K562 (cell line): ENCODE measurements around the gene RNF207.

Experiments used
- BHLHE40 ChIP-seq: IDR thresholded peaks from 2 replicates; pipeline ENCODE4 v1.6.1; 2011; ENCODE audit warnings: low read length, improper control_type of control experiment
- CREB1 ChIP-seq, 2 experiments: sonication (generic) in 1 of 2; formaldehyde crosslinking in 1 of 2; IDR thresholded peaks; 2 replicates each; pipeline versions ENCODE4 v1.6.1 to v1.8.0; 2012 to 2022; ENCODE audit warnings: inconsistent platforms in 1 of 2, mild to moderate bottlenecking in 1 of 2, missing genetic modification reagents in 1 of 2, moderate library complexity in 1 of 2
- CTCF ChIP-seq, 3 experiments: IDR thresholded peaks in 2 of 3; conservative IDR thresholded peaks in 1 of 3; 2 replicates each; pipeline ENCODE4 v1.5.1; 2011 to 2012; ENCODE audit warnings: low read length in 3 of 3, mild to moderate bottlenecking in 3 of 3, control low read depth in 2 of 3, improper control_type of control experiment in 1 of 3, inconsistent platforms in 1 of 3, low read depth in 1 of 3, mixed read lengths in 1 of 3, moderate library complexity in 1 of 3; ENCODE audit not compliant: insufficient read depth in 2 of 3
- FOXP1 ChIP-seq: sonication (generic); formaldehyde crosslinking; IDR thresholded peaks from 2 replicates; pipeline ENCODE4 v1.8.0; 2022; ENCODE audit warnings: mild to moderate bottlenecking, missing genetic modification reagents
- NR3C1 ChIP-seq: sonication (generic); formaldehyde crosslinking; IDR thresholded peaks from 2 replicates; pipeline ENCODE4 v1.8.1; 2022; ENCODE audit warnings: missing genetic modification reagents
- POLR2A ChIP-seq: fragments of 450-650 bp; conservative IDR thresholded peaks from 2 replicates; pipeline ENCODE4 v1.6.1; 2016
- RAD21 ChIP-seq, 2 experiments: fragments of 250-450 bp in 1 of 2; fragments of 450-650 bp in 1 of 2; sonication (Bioruptor Pico) in 1 of 2; formaldehyde crosslinking in 1 of 2; IDR thresholded peaks in 1 of 2; conservative IDR thresholded peaks in 1 of 2; 2 replicates each; pipeline versions ENCODE4 v1.4.0 to v1.8.0; 2020 to 2022; ENCODE audit warnings: mild to moderate bottlenecking in 2 of 2, moderate library complexity in 1 of 2
- REST ChIP-seq, 2 experiments: fragments of 450-650 bp; formaldehyde crosslinking in 1 of 2; IDR thresholded peaks; 2 replicates each; pipeline versions ENCODE4 v1.4.0 to v1.6.1; 2014 to 2020; ENCODE audit warnings: mild to moderate bottlenecking in 2 of 2, borderline replicate concordance in 1 of 2, low read depth in 1 of 2
- ZFPM2 ChIP-seq: fragments of 250-450 bp; sonication (Bioruptor Pico); IDR thresholded peaks from 2 replicates; pipeline ENCODE4 v1.5.1; 2022; ENCODE audit warnings: mild to moderate bottlenecking
- ZNF12 ChIP-seq: sonication (generic); formaldehyde crosslinking; IDR thresholded peaks from 2 replicates; pipeline ENCODE4 v1.4.0; 2020; ENCODE audit warnings: mild to moderate bottlenecking, missing genetic modification reagents
- ZNF175 ChIP-seq: fragments of 200-800 bp; sonication (Bioruptor generic); IDR thresholded peaks from 2 replicates; pipeline ENCODE4 v1.6.1; 2016; ENCODE audit warnings: low read depth, mild to moderate bottlenecking, missing genetic modification characterization, missing compliant biosample characterization

DNA sequence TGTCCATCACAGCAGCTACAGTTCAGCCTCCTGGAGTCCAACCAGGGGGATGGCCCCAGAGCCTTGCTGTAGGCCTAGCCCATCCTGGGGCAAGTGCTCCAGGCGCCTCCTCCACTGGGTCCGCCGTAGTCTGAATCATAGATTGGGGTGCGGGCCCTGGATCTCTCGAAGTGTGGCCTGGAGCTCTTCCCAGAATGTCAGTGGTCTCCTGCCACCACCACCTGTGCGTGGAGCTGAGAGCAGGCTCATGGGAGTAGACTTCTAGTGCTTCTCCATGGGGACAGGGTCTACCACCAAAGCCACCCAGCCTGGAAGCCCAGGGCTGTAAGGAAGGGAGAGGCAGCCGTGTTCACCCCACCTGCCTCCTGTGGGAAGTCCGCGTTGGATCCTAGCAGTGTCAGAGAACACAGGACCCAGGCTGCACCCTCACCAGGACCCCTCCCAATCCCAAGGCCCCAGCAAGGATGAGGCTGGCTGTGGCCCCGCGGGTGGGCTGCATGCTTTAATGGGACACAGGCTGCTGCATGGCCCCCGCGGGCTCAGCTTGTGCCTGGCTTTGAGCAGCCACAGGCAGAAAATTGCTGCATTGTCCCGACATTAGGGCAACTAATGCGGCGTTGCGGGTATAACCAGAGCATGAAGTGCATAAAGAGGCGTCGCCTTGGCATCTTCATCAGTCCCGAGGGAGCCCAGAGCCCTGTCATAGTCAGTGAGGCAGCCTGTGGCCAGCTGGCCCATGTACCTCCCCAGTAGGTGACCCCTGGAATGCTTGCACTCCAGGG, 37.3 kb downstream of the RNF207 start:
- no peak for TF ChIP-seq BHLHE40
- no peak for TF ChIP-seq POLR2A
- TF ChIP-seq ZFPM2 (CRISPR knock-in tag), result no peak
- TF ChIP-seq CREB1 (IDR thresholded peaks at IDR 0.05), result no peak
- no peak for TF ChIP-seq CREB1 (CRISPR knock-in tag; IDR thresholded peaks at IDR 0.05)
- no peak for TF ChIP-seq FOXP1 (CRISPR knock-in tag)
- TF ChIP-seq CTCF (IDR thresholded peaks at IDR 0.05 in 2 of 3, conservative IDR thresholded peaks at IDR 0.05 in 1 of 3; ENCODE audit: insufficient read depth in 2 of 3, low read depth in 1 of 3, low read length in 3 of 3), result no peak
- TF ChIP-seq ZNF12 (CRISPR knock-in tag), result no peak
- TF ChIP-seq RAD21 (CRISPR knock-in tag; conservative IDR thresholded peaks at IDR 0.05 in 1 of 2, IDR thresholded peaks at IDR 0.05 in 1 of 2), result no peak
- TF ChIP-seq ZNF175, result no peak
- no peak for TF ChIP-seq REST (IDR thresholded peaks at IDR 0.05; ENCODE audit: borderline replicate concordance)
- no peak for TF ChIP-seq REST (CRISPR knock-in tag; IDR thresholded peaks at IDR 0.05; ENCODE audit: low read depth)
- TF ChIP-seq NR3C1 (CRISPR knock-in tag), result no peak
